Measurements from ENCODE around the gene GOLT1A.
"Not testable (repeated sequence)": the region's sequence is repeated elsewhere in the genome, so short reads cannot be mapped to it uniquely, and the experiment has no call there.

GOLT1A gene

DNA sequence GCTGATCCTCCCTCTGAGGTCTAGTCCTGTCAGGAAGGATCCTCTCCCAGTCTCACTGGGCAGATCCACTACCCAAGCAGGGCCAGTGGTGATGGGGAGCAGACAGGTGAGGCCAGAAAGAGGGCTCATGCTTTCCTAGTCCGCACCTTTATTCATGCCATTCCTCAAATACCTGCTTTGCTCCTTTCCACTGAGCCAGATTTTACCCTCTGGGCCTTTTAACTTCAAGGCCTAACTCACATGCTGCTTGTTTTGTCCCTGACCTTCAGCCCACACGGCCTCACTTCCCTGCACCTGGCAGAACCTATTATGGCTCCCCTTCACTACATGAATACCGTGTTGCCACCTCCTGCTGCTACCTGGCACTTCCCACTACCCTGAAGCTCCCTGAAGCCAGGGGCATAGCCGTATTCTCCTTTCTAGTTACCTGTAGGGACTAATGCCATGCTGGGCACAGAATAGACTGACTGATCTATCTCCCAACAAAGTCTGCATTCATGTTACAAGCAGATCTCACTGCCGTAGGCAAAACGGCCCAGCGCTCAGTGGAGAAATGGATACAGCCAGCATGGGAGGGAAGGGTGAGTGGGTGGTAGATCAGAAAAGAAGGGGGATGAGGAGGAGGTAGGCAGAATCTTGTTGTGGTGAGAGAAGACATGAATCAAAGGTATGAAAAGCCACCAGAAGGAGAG lies 36.1 kb upstream of the GOLT1A start:
- no peak for DNase-seq (ENCODE audit: low read depth)
- TF ChIP-seq, protein P1, sequence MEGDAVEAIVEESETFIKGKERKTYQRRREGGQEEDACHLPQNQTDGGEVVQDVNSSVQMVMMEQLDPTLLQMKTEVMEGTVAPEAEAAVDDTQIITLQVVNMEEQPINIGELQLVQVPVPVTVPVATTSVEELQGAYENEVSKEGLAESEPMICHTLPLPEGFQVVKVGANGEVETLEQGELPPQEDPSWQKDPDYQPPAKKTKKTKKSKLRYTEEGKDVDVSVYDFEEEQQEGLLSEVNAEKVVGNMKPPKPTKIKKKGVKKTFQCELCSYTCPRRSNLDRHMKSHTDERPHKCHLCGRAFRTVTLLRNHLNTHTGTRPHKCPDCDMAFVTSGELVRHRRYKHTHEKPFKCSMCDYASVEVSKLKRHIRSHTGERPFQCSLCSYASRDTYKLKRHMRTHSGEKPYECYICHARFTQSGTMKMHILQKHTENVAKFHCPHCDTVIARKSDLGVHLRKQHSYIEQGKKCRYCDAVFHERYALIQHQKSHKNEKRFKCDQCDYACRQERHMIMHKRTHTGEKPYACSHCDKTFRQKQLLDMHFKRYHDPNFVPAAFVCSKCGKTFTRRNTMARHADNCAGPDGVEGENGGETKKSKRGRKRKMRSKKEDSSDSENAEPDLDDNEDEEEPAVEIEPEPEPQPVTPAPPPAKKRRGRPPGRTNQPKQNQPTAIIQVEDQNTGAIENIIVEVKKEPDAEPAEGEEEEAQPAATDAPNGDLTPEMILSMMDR (IDR thresholded peaks at IDR 0.05; ENCODE audit: insufficient read depth, low read depth, low read length, missing control alignments) = no peak
- no peak overlapping the region for H3K4me3 ChIP-seq (ENCODE audit: low read depth, low read length)

GRCh38 chr1:204248954-204249353 lies 35.2 kb upstream of the GOLT1A start:
- H3K4me3 ChIP-seq (ENCODE audit: low read depth, low read length) = no peak overlapping the region
- TF ChIP-seq, protein P1 (IDR thresholded peaks at IDR 0.05; ENCODE audit: insufficient read depth, low read depth, low read length, missing control alignments) = no peak
- DNase-seq (ENCODE audit: low read depth) = no peak

GRCh38 chr1:204246876-204247275 lies 33.1 kb upstream of the GOLT1A start:
- DNase-seq (ENCODE audit: low read depth) = no peak
- no peak overlapping the region for H3K4me3 ChIP-seq (ENCODE audit: low read depth, low read length)
- TF ChIP-seq, protein P1 (IDR thresholded peaks at IDR 0.05; ENCODE audit: insufficient read depth, low read depth, low read length, missing control alignments) = no peak

- H3K4me3 ChIP-seq (ENCODE audit: low read depth, low read length) = no peak overlapping the region
- DNase-seq (ENCODE audit: low read depth) = no peak
- TF ChIP-seq, protein P1 (IDR thresholded peaks at IDR 0.05; ENCODE audit: insufficient read depth, low read depth, low read length, missing control alignments) = no peak
Observed at GRCh38 chr1:204242920-204243319, 29.1 kb upstream of the GOLT1A start.

- TF ChIP-seq, protein P1 (IDR thresholded peaks at IDR 0.05; ENCODE audit: insufficient read depth, low read depth, low read length, missing control alignments) = no peak
- no peak overlapping the region for H3K4me3 ChIP-seq (ENCODE audit: low read depth, low read length)
- no peak for DNase-seq (ENCODE audit: low read depth)
Observed at GRCh38 chr1:204241914-204242313, 28.1 kb upstream of the GOLT1A start.

DNA sequence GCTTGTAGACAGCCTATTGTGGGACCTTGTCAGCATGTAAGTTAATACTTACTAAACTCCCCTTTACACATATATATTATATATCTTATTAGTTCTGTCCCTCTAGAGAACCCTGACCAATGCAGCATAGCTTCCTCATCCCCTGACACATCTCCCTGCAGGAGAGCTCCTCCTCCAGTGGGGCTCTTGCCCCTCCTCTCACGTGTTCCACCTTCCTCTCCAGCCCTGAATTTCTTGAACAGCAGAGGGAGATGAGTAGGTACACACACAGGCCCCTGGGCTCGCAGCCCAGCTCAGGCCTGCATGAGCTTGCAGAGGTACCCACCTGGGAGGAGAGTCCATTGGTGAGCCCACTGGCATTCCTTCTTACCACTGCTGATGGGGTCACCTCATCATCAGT lies 27.3 kb upstream of the GOLT1A start:
- no peak for DNase-seq (ENCODE audit: low read depth)
- H3K4me3 ChIP-seq (ENCODE audit: low read depth, low read length) = no peak overlapping the region
- TF ChIP-seq, protein P1 (IDR thresholded peaks at IDR 0.05; ENCODE audit: insufficient read depth, low read depth, low read length, missing control alignments) = no peak

DNA sequence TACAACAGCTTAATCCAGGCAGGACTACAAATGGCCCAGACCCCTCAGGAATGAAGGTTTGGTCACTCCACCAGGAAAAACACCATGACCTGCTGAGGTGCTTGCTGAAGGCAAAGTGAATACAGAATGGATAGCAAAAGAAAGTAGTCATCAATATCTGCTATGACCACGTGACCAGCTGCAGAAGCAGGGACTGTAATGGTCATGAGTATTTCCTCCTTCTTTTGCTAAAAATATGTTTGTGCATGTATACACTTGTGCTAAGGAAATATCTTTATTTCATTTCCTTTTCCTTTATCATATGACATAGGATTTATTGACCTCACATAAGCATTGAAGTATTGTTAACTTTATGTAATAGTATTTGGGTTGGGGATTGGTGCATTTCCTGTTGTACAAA lies 26.4 kb upstream of the GOLT1A start:
- TF ChIP-seq, protein P1 (IDR thresholded peaks at IDR 0.05; ENCODE audit: insufficient read depth, low read depth, low read length, missing control alignments) = no peak
- DNase-seq (ENCODE audit: low read depth) = no peak
- no peak overlapping the region for H3K4me3 ChIP-seq (ENCODE audit: low read depth, low read length)

DNA sequence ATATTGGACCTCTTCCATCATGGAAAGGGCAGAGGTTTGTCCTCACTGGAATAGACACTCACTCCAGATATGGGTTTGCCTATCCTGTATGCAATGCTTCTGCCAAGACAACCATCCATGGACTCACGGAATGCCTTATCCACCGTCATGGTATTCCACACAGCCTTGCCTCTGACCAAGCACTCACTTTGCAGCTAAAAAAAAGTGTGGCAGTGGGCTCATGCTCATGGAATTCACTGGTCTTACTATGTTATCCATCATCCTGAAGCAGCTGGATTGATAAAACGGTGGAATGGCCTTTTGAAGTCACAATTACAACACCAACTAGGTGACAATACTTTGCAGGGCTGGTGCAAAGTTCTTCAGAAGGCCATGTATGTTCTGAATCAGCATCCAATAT lies 25.6 kb upstream of the GOLT1A start:
- DNase-seq (ENCODE audit: low read depth) = not testable (repeated sequence)

DNA sequence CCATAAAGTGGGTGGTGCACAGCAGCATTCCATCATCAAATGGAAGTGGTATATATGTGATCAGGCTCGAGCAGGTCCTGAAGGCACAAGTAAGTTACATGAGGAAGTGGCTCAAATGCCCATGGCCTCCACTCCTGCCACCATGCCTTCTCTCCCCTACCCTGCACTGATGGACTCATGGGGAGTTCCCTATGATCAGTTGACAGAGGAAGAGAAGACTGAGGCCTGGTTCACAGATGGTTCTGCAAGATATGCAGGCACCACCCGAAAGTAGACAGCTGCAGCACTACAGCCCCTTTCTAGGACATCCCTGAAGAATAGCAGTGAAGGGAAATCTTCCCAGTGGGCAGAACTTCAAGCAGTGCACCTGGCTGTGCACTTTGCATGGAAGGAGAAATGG lies 24.7 kb upstream of the GOLT1A start:
- H3K4me3 ChIP-seq (ENCODE audit: low read depth, low read length); DNase-seq (ENCODE audit: low read depth): not testable (repeated sequence)

More for the DNA sequence above, 25.6 kb upstream of the GOLT1A start:
- H3K4me3 ChIP-seq (ENCODE audit: low read depth, low read length) = not testable (repeated sequence)

GRCh38 chr1:204237515-204237914 lies 23.7 kb upstream of the GOLT1A start:
- DNase-seq (ENCODE audit: low read depth); H3K4me3 ChIP-seq (ENCODE audit: low read depth, low read length): not testable (repeated sequence)

Measured in GM12865 (cell line).